Thoracic aorta (tissue), 2 donors: ENCODE data around the gene DMRT2. TPM values are rescaled to one million over a fixed set of nuclear protein-coding genes. Genes with fewer than 3 reads are reported as not detected.

Experiments
- ATAC-seq: fragments of 150-250 bp; one replicate; pipeline ENCODE4 v1.8.0; 2017; ENCODE audit warnings: low read depth; ENCODE audit not compliant: insufficient number of reproducible peaks, low FRiP score
- DNase-seq: peaks from one replicate; pipeline ENCODE4 v3.0.0-alpha.2; 2020; ENCODE audit warnings: low spot score
- H3K27ac ChIP-seq, 2 donors: fragments of 200-600 bp; sonication (generic); 1 replicate in 1 of 2; 2 replicates in 1 of 2; pipeline ENCODE4 v1.5.1; 2016; ENCODE audit warnings: mild to moderate bottlenecking in 2 of 2, moderate library complexity in 2 of 2
- H3K27me3 ChIP-seq: fragments of 200-600 bp; sonication (generic); replicated peaks from 2 replicates; pipeline ENCODE4 v1.6.0; 2016; ENCODE audit warnings: mild to moderate bottlenecking; ENCODE audit not compliant: insufficient read depth
- H3K36me3 ChIP-seq: fragments of 200-600 bp; sonication (generic); one replicate; pipeline ENCODE4 v1.5.1; 2016
- H3K4me1 ChIP-seq, 2 donors: fragments of 200-600 bp; sonication (generic); 1 replicate in 1 of 2; 2 replicates in 1 of 2; pipeline versions ENCODE4 v1.5.1 to v1.6.0; 2016; ENCODE audit warnings: low read depth in 2 of 2, mild to moderate bottlenecking in 1 of 2; ENCODE audit not compliant: control insufficient read depth in 1 of 2
- H3K4me3 ChIP-seq: fragments of 200-600 bp; sonication (generic); 2 replicates; pipeline ENCODE4 v1.5.1; 2016; ENCODE audit warnings: mild to moderate bottlenecking
- H3K9me3 ChIP-seq: fragments of 200-600 bp; sonication (generic); 2 replicates; pipeline ENCODE4 v1.5.1; 2016
- CTCF ChIP-seq: fragments of 200-600 bp; sonication (generic); IDR thresholded peaks from one replicate; pipeline ENCODE4 v1.5.1; 2019; ENCODE audit warnings: antibody characterized with exemption
- total RNA-seq, 2 donors: library from RNA; depleted of rRNA; stranded (reverse); fragments of >200 nt; gene quantifications; one replicate each; pipeline versions ENCODE4 v1.1.0 to v1.2.3, GENCODE V29; 2016

DMRT2 gene
- total RNA-seq, 2 donors from 2014 or later = not detected

GRCh38 chr9:1100201-1100600, 50.0 kb downstream of the DMRT2 start:
- Histone ChIP-seq H3K4me3 (no peak overlapping the region), H3K27me3 (no peaks in the 10 kb centered on the region), H3K9me3 (no peaks in the 10 kb centered on the region), H3K4me1 (no peaks in the 10 kb centered on the region), H3K27ac (no peak overlapping the region), H3K36me3 (no peaks in the 10 kb centered on the region)
- no peak for TF ChIP-seq CTCF
- no peak for DNase-seq
- ATAC-seq = no peak

- no peaks in the 10 kb centered on the region for H3K9me3 ChIP-seq
- H3K36me3 ChIP-seq = no peaks in the 10 kb centered on the region
- no peak overlapping the region for H3K4me3 ChIP-seq
- no peak for ATAC-seq
- TF ChIP-seq CTCF = peak; percentile 16
- no peaks in the 10 kb centered on the region for H3K27me3 ChIP-seq
- no peak overlapping the region for H3K27ac ChIP-seq
- no peaks in the 10 kb centered on the region for H3K4me1 ChIP-seq
- no peak for DNase-seq
Observed at GRCh38 chr9:1100945-1101344, 50.8 kb downstream of the DMRT2 start.

- H3K36me3 ChIP-seq = no peaks in the 10 kb centered on the region
- H3K4me3 ChIP-seq = no peak overlapping the region
- no peaks in the 10 kb centered on the region for H3K27me3 ChIP-seq
- no peaks in the 10 kb centered on the region for H3K4me1 ChIP-seq
- no peak for DNase-seq
- ATAC-seq = no peak
- TF ChIP-seq CTCF = no peak
- H3K9me3 ChIP-seq = no peaks in the 10 kb centered on the region
- no peak overlapping the region for H3K27ac ChIP-seq
Observed at GRCh38 chr9:1101846-1102641, 51.9 kb downstream of the DMRT2 start.

- no peaks in the 10 kb centered on the region for H3K4me1 ChIP-seq
- no peaks in the 10 kb centered on the region for H3K36me3 ChIP-seq
- no peaks in the 10 kb centered on the region for H3K27me3 ChIP-seq
- DNase-seq = no peak
- ATAC-seq = no peak
- H3K4me3 ChIP-seq = no peak overlapping the region
- no peaks in the 10 kb centered on the region for H3K9me3 ChIP-seq
- no peak for TF ChIP-seq CTCF
- no peak overlapping the region for H3K27ac ChIP-seq
Observed at GRCh38 chr9:1102642-1102970, 52.4 kb downstream of the DMRT2 start.

Other genes starting within 250 kb of the DMRT2 start
- gene DMRT1, start 208.7 kb upstream of the DMRT2 start, total RNA-seq = not detected
- gene DMRT3, start 73.7 kb upstream of the DMRT2 start, total RNA-seq = under 1 TPM in 1 of 2 donors, not detected in 1; 0.28 TPM